HepG2 (cell line): ENCODE data around the gene RNU6-1. TPM values are rescaled to one million over a fixed set of nuclear protein-coding genes. Genes with fewer than 3 reads are reported as not detected.
A peak's percentile ranks its signal among the peaks of the same experiment; 100 is the strongest.

Source experiments
- AFF4 ChIP-seq: sonication (generic); formaldehyde crosslinking; IDR thresholded peaks from 2 replicates; pipeline ENCODE4 v1.4.0; 2020; ENCODE audit warnings: missing genetic modification reagents
- KDM5B ChIP-seq: sonication (generic); formaldehyde crosslinking; IDR thresholded peaks from 2 replicates; pipeline ENCODE4 v1.4.0; 2020; ENCODE audit warnings: missing genetic modification reagents, mild to moderate bottlenecking, borderline replicate concordance
- KLF16 ChIP-seq, 2 experiments: sonication (generic) in 1 of 2; formaldehyde crosslinking in 1 of 2; IDR thresholded peaks; 2 replicates each; pipeline versions ENCODE4 v1.6.1 to v1.8.0; 2016 to 2023; ENCODE audit warnings: missing genetic modification reagents in 2 of 2, missing compliant biosample characterization in 1 of 2
- MEIS1 ChIP-seq: sonication (generic); formaldehyde crosslinking; IDR thresholded peaks from 2 replicates; pipeline ENCODE4 v1.9.0; 2021; ENCODE audit warnings: mild to moderate bottlenecking, missing genetic modification reagents, moderate library complexity, borderline replicate concordance
- MYPOP ChIP-seq: sonication (generic); formaldehyde crosslinking; IDR thresholded peaks from 2 replicates; pipeline ENCODE4 v1.8.1; 2023; ENCODE audit warnings: mild to moderate bottlenecking, moderate library complexity, missing genetic modification reagents
- PPARG ChIP-seq: conservative IDR thresholded peaks from 2 replicates; pipeline ENCODE4 v1.6.1; 2016; ENCODE audit warnings: missing biosample characterization, missing genetic modification reagents
- PRDM4 ChIP-seq: sonication (generic); formaldehyde crosslinking; IDR thresholded peaks from 2 replicates; pipeline ENCODE4 v1.9.0; 2021; ENCODE audit warnings: missing genetic modification reagents, borderline replicate concordance
- RFX1 ChIP-seq: fragments of 450-650 bp; IDR thresholded peaks from 2 replicates; pipeline ENCODE4 v1.6.1; 2017
- SOX6 ChIP-seq, 2 experiments: fragments of 450-650 bp in 1 of 2; sonication (generic) in 1 of 2; formaldehyde crosslinking in 1 of 2; IDR thresholded peaks; 2 replicates each; pipeline versions ENCODE4 v1.4.0 to v1.6.1; 2017 to 2020; ENCODE audit warnings: antibody characterized with exemption in 1 of 2, mild to moderate bottlenecking in 1 of 2, missing genetic modification reagents in 1 of 2
- ZBTB26 ChIP-seq: IDR thresholded peaks from 2 replicates; pipeline ENCODE4 v1.6.1; 2016; ENCODE audit warnings: missing compliant biosample characterization, missing genetic modification reagents, borderline replicate concordance
- ZNF12 ChIP-seq: sonication (generic); formaldehyde crosslinking; IDR thresholded peaks from 2 replicates; pipeline ENCODE4 v1.5.0; 2020; ENCODE audit warnings: missing genetic modification reagents
- ZNF142 ChIP-seq: sonication (generic); formaldehyde crosslinking; IDR thresholded peaks from 2 replicates; pipeline ENCODE4 v1.4.0; 2020; ENCODE audit warnings: missing genetic modification reagents
- ZNF547 ChIP-seq: sonication (generic); formaldehyde crosslinking; IDR thresholded peaks from 2 replicates; pipeline ENCODE4 v1.5.1; 2020; ENCODE audit warnings: mild to moderate bottlenecking, missing genetic modification reagents
- polyA plus RNA-seq, 8 experiments: library from polyadenylated mRNA; depleted of rRNA in 3 of 8; stranded (reverse) in 7 of 8; unstranded in 1 of 8; fragments of >200 nt; fragmentation: Illumina TruSeq in 4 of 8; extraction: Trizol in 4 of 8; gene quantifications; 2 replicates each; pipeline versions ENCODE4 v1.2.1 to v1.2.3, GENCODE V29; 2011 to 2016; ENCODE audit warnings: low read depth in 4 of 8, missing spikeins in 1 of 8, mixed read lengths in 1 of 8; ENCODE audit not compliant: insufficient read depth in 1 of 8
- total RNA-seq, 5 experiments: library from RNA; depleted of rRNA; stranded (reverse); fragments of >200 nt; fragmentation: Illumina TruSeq; extraction: Trizol; gene quantifications; 2 replicates each; pipeline ENCODE4 v1.2.3, GENCODE V29; 2016; ENCODE audit warnings: low read depth in 1 of 5

RNU6-1 gene
- total and polyA plus RNA-seq, 2 of the 13 experiments (the other 11 are each of a cell fraction or from before 2014, with no cell fraction given), result under 0.01 TPM; not detected in 1

- peak in 1 of 2 experiments; percentile 81; a peak in 2 of 4 replicates for TF ChIP-seq KLF16 (CRISPR knock-in tag; IDR thresholded peaks at IDR 0.05)
- TF ChIP-seq ZNF142 (CRISPR knock-in tag), result peak; percentile 42; the same call in 1 of the 2 replicates
- TF ChIP-seq ZNF547, result peak; percentile 67
- no peak for TF ChIP-seq SOX6 (IDR thresholded peaks at IDR 0.05)
- peak; percentile 86 for TF ChIP-seq SOX6 (CRISPR knock-in tag; IDR thresholded peaks at IDR 0.05)
- peak; percentile 81; the same call in 1 of the 2 replicates for TF ChIP-seq KDM5B (CRISPR knock-in tag)
- TF ChIP-seq AFF4 (CRISPR knock-in tag), result no peak
- peak; percentile 73 for TF ChIP-seq MYPOP (CRISPR knock-in tag)
- no peak for TF ChIP-seq RFX1
- no peak for TF ChIP-seq MEIS1
- TF ChIP-seq ZNF12, result 0 out of 2 replicates have a peak, but pooled peaks have one; percentile 16
- TF ChIP-seq PPARG (CRISPR knock-in tag), result 0 out of 2 replicates have a peak, but pooled peaks have one; percentile 33
- 0 out of 2 replicates have a peak, but pooled peaks have one; percentile 33 for TF ChIP-seq ZBTB26 (CRISPR knock-in tag)
- TF ChIP-seq PRDM4, result no peak
Measured at GRCh38 chr15:67884514-67885174, 44.8 kb upstream of the RNU6-1 start (continued).
